Jurkat, Clone E6-1 (cell line): Measurements from ENCODE around the gene SLCO2A1.

Experiments
- DNase-seq: peaks from one replicate; pipeline ENCODE4 v3.0.0-alpha.2; 2011; ENCODE audit warnings: low read depth, low spot score
- H3K4me3 ChIP-seq: 2 replicates; pipeline ENCODE4 v1.5.1; 2011; ENCODE audit warnings: mild to moderate bottlenecking, low read length, control low read depth, moderate library complexity

SLCO2A1 gene

DNA sequence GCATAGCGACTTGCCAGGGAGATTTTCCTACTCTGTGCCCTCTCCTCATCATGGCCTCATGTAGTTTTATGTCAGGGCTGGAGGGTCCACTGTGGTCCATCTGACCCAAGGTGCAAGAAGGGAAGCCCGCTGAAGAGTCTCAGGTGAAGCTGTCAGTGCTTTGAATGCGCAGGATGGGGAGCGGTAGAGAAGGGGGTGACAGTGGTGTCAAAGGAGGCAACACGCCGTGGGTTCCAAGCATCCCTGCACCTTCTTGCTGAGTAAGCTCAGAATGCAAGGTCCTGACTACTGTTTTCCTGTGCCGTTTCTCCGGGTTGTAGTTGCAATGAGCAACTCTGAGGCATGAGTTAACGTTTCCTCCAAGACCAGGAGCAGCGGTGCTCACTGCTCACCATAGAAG, 89.2 kb downstream of the SLCO2A1 start:
- no peak overlapping the region for H3K4me3 ChIP-seq
- DNase-seq: no peak

DNA sequence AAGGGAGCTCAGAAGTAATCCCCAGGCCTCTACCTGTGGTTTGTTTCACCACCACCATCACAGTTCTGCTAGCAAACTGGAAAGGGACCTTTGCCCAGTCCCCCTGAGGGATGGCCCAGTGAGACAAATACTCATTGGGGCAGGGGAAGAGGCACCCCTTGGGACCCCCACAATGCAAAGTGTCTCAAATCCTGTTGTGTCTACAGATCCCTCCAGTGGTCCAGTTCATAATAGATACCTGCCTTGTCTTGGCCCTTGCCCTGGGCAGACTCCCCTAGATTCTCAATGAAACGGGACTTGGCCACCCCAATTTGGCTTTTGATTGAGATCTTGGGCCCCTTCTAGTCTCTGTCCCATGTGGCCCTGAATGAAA, 90.3 kb downstream of the SLCO2A1 start:
- DNase-seq: no peak
- no peak overlapping the region for H3K4me3 ChIP-seq

DNA sequence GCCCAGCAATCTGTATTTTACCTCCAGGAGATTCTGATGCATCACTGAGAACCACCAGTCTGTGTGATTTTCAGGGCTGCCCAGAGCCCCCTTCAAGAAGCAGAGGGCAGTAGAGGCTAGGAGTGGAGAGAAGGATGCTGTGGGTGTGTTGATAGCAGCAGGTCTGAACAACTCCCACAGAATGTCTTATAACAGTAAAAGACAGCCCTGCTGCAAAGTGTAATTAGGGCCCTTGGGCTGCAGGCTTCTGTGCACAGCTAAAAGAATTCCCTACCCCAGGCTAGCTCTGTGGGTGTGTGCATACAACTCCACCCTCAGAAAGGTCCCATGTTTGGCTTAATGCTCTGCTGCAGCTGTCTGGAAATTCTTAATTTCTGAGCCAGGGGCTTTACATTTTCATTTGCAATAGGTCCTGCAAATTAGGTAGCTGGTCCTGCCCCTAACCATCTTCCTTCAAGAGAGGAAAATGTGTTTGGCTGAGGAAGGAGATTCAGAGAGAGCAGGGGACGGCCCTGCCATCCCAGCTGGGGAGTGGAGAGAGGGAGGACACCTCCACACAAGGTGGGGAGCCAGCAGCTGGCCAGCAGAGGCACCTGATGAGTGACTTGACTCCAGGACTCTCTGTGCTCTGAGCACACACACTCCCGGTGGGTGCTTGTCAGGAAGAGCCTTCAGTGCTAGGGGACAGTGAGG, 90.8 kb downstream of the SLCO2A1 start:
- H3K4me3 ChIP-seq: no peak overlapping the region
- DNase-seq: no peak

DNA sequence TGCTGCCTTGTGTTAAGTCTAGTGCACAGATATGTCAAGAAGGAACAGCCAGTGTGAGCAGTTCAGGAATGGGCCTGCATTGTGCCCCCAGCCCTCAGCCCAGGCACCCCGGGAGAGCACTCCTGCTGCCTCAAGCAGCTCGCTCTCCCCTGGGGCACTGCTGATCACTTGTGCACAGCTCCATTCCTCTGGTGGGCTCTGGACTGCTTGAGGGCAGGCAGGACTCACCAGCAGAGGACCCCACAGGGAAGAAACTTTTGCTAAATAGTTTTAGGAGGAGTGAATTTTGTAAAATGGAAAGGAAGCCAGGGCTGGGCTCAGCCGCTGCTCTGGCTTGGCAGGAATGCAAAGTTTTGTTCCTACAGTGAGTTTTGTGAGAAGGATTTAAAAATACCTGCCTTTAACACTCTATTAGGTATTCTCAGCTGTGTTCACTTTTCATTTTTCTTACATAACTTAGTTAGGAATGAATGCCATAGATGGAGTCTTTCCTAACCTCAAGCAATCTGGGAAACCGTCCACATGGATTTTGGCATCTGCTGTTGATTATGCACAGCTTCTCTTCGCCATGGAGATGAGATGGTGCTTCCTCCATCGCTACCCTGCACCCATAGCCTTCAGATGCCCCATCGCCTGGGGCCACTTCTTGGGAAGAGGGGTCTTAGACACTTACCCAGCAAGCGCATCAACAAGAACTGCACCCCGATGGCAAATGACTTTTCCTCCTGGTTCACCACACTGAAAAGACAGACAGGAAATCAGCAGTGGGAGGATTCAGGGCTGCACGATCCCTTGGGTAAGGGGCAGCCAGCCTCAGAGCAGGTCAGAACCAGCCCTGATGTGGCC, 91.7 kb downstream of the SLCO2A1 start:
- no peak overlapping the region for H3K4me3 ChIP-seq
- DNase-seq: no peak

DNA sequence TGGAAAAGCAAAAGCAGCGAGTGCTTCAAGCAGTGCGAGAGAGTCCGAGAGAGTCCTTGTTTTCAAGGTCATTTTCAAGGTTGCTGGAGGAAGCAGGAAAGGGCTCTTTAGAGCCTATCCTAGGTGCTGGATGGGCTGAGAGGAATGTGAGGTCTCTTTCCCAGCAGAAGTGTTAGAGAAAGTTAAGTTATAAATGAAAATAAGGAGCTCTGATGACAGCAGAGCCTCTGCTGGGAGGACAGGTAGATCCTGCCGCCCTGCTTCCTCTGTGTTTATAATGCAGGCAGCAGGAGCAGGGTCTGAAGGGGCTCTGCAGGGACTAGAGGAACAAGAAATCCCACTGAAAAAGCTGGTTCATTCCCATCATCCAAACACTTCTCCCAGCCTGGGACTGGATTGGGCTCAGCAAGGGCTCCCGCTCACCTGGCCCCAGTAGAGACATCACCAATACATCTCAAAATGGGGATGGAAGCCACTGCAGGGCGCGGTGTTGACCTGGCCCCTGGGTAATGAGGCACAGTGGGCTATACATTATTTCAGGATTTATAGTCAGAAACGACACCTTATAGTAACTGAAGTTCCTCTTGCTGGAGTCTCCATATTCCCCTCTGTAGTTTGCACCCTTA, 92.6 kb downstream of the SLCO2A1 start:
- DNase-seq: no peak
- H3K4me3 ChIP-seq: no peak overlapping the region

DNA sequence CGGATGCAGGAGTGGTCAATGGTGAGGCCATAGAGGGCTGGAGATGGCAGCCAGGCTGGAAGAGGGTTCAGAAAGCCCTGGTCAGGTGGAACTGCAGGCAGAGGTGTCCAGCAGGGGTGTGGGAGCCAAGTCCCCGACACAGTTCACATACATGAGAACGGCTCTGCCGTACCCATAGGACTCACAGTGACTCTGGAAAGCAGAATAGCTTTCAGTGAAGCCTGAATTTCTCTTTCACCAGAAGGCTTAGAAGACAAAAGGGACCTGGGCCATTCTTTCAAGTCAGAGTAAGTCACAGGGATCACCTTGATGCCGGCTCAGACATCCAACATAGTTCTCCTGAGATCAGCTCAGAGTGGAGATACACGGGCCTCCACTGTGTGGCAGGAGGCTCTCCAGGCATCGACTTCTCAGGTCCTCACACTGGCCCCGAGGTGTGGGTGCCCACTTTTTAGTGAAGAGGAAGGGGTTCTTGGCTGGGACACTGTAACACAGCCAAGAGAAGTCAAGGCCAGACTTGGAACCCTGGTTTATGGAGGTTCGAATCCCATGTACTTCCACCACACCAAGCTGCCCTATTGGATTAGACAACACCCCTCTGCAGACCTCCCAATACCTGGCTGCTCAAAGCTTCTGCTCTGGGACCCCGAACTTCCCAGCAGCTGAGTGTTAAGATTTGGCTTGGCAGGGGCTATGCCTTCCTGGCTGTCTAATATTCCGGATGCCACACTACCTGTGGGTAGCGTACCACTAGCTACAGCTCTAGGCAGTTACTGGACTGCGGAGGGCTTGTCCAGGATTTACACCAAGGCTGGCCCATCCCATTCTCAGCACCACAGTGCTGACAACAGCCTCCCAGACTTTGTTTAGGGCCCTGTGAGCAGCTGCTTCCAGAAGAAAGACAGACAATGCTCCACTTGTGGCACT, 93.6 kb downstream of the SLCO2A1 start:
- no peak overlapping the region for H3K4me3 ChIP-seq
- no peak for DNase-seq

DNA sequence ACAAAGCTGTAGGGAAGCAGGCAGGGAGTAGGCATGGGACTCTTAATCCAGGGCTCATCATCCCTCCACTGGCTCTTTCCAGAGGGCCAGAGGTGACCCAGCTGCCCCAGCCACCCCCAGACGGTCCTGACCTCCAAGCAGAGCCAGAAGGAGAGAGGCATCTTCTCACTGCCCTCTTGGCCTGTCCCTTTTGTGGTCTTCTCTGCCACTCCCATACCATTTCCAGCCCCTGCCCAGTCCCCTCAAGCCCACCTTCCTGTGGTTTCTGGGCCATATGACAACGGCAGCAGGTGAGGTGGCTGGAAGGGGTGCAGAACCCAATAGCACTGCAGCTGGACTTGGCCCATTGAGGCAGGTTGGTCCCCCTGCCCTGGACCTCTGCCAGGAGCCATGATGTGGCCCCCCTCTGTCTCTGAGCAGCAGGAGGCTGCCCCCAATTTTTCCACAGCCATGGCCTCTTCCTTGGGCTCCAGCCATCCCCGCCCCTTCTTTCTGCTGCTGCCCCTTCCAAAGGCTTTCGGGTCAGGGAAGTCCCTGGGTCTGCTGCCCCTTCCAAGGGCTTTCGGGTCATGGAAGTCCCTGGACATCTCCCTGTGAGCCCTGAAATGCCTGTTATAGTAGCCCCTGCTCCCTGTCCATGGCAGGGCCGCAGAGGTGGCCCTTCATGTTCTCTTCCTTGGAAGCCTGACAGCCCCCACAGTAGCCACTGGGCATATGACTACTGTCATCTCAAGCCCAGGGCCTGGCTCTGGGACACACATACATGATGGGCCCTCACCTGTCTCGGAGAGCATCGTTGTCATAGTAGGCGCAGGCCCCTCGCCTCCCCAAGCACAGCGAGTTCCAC, 94.5 kb downstream of the SLCO2A1 start:
- no peak for DNase-seq
- no peak overlapping the region for H3K4me3 ChIP-seq

DNA sequence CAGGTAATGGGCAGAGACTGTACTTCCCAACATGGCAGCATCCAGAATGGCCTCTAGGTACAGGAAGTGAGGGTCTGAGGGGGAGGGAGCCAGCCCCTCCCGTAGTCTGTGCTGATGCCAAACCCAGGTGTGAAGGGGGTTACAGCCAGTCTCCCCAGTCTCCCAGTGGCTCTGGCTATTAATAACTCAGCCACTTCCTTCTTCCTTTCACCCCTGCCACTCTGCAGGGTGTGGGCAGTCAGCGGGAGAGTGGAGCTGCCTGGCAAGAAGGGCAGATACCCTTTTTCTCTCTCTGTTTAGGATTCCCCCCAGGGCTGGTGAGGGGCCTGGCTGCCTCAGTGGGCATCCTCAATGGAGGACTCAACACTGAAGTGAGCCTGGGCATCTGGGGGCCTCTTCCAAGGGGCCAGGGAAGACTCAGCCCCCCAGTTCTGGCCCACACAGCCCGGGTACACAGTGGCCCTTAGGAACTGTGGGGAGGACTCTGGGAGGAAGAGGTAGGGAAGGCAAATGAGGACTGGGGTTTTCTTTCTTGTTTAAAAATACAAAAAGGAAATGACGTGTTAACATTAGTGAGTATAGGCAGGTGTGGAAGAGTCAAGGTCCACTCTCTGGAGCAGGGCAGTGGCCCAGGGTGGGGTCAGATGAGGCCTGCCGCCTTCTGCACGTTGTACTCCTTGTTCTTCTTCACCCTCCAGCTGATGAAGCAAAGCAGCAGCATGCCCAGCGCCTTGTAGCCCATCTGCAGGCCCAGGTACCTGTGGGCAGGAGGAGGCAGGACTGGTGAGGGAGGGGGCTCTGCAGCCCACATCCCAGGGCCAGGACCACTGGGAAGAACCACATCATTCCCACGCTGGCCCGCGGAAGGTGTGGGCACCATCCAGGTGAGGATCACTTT, 95.4 kb downstream of the SLCO2A1 start:
- no peak for DNase-seq
- no peak overlapping the region for H3K4me3 ChIP-seq

DNA sequence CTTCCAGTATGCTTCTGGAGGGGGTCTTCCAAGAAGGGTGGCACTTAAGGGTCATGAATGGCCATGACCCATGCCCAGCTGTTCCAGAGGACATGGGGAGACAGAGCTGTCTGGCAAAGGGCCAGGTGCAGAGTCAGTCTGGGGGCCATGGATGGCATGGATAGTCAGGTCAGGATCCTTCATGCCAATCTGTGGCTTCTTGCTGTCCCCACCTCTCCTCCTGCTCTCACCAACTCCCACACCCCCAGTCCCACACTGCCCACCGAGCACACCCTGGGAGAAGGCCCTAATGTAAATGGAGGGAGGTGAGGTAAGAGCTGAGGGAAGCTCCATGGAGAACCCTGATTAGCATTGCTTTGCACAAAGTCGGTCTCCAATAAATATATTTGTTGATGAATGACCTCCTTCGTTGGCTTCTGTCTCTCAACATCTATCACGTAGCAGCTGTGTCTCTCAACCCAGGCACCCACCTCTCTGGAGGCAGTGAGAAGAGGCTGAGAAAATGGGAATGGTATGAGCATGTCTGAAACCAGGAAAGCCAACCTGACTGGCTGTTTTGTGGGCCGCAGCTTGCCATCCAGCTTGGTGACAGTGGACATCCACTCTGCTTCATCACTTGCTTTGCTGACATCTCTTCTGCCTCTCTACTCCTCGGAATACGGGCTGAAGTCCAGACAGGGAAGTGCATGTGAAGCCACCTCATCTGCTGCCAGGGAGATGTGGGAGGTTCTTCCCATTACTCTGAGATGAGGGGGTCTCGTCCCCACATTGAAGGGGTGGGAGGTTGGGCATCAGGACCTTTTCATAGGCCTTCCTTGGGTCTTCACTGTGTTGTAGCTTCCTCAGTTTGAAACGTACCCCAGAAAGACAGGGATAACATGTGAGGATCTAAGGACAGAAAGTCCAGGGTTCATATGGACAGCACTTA, 96.4 kb downstream of the SLCO2A1 start:
- DNase-seq: no peak

DNA sequence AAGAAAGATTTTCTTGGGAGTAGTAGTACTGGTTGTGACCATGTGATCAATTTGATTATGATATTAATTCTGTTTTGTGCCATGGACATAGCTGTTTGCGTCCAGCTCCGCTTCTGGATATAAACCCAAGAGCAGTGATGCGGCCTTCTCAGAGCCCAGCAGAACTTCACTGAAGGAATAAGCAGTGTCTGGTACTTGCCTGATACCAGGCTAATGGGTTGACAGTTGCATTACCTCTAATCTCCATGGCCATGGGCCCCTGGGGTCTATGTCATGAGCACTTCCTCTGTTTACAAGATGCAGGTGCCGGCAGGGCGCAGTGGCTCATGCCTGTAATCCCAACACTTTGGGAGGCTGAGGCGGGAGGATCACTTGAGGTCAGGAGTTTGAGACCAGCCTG, 97.7 kb downstream of the SLCO2A1 start:
- no peak overlapping the region for H3K4me3 ChIP-seq
- no peak for DNase-seq

More for the DNA sequence above, 96.4 kb downstream of the SLCO2A1 start:
- H3K4me3 ChIP-seq: no peak overlapping the region

DNA sequence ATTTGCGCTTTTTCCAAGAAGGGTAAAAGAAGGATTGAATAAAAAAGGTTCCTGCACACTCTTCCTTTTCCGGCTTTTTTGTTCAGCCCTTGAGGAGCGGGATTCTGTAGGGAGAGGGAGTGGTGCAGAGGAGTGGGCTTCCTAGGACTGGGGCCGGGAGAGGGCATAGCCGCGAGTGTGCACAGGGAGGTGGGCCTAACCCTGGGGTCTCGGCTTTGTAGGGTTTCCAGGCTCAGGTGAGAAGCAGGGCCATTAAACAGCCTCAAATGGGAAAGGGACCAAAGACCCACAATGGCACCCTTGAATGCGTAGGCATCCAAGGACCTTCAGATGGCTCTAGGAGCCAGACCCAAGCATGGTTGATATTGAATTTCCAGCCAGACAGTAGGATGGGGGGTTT, 98.6 kb downstream of the SLCO2A1 start:
- H3K4me3 ChIP-seq: no peak overlapping the region
- no peak for DNase-seq

DNA sequence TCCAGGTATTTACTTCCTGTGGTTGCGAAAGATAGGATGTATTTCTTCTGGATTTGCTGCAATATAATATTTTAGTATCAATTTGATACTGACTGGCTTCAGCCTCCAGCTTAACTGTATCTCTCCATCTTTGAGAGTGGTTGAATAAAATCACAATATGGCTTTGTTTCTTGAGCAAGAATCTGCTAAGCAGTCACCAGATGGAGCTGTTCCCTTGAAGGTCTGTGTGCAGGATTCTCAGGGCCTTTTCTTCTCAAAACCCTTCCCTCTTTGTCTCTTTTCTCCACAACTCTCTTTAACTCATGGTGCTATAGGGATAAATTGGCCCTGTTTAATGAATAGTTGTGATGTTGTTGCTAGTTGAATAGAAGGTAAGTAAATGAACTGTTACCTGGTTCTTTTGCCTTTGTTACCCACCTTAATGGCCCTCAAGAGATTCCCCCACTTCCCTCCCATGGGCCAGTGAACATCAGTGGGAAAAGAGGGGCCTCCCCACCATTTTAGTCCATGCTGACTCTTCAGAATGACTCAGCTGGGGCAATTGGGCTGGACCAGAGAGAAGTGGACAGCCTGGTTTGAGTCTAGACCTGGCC, 99.3 kb downstream of the SLCO2A1 start:
- no peak overlapping the region for H3K4me3 ChIP-seq
- DNase-seq: peak; percentile 67

DNA sequence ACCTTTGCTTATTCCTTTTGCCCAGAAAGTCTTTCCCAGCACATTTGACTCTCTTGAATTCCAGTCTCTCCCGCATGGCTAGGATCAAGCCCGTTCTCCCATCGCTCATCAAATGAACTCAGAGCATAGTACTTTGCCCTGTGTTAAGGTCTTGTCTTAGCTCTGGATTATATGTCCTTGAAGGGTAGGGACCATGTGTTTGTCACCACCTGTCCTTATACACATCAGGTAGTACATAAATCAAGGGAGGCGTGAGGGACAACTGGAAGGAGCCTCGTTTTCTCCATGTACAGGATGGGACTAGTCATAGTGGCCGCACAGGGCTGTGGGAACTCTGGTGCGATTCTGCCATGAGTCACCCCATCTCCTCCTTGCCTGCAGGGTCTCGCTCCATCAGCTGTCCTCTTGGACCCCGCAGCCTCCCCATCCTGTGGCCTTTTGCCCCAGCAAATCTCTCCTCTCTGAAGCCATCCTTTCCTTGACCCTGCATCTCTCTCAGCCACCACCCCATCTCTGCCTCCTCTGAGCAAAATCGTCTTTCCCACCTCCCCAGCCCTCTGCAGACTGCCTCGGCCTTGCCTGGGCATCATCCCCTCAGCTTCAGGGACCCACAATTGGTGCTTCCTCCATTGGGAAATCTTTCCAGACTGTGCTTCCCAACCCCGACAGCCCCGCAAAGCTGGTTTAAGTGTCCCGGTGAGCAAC, 100.7 kb downstream of the SLCO2A1 start:
- DNase-seq: no peak
- no peak overlapping the region for H3K4me3 ChIP-seq

DNA sequence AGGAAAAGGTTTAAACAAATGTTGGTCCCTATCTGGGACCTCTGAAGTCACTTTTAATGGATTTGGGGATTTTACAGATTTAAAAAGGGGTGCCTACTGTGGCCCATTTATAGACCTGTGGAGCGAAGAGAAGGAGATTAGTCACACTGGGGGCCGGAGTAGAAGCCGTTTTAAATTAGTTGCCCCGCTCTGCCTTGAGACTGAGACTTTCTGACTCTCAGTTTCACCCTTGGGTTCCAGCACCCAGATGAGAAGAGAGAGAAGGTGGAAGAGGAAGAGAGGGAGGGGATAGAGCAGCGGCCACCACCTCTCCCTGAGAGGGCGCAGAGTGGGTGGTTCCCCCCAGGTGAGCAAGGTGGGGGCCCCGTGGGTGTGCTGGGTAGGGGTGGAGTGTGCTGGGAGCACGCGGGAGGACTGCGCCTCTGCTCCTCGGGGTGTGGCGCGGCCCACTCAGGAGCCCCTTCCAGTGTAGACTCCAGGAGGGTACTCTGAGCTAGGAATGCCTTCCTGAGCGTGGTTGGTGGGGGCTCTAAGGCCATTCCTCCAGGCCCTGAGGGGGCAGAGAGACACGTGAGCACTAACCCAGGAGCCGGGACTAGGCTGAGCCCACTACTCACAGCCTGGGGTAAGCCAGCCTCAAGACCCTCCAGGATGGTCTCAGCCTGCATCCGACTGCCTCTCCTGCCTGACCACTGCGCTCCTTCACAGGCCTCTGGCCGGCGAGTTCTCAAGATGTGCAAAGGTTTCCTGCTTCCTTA, 101.4 kb downstream of the SLCO2A1 start:
- no peak overlapping the region for H3K4me3 ChIP-seq
- DNase-seq: no peak

DNA sequence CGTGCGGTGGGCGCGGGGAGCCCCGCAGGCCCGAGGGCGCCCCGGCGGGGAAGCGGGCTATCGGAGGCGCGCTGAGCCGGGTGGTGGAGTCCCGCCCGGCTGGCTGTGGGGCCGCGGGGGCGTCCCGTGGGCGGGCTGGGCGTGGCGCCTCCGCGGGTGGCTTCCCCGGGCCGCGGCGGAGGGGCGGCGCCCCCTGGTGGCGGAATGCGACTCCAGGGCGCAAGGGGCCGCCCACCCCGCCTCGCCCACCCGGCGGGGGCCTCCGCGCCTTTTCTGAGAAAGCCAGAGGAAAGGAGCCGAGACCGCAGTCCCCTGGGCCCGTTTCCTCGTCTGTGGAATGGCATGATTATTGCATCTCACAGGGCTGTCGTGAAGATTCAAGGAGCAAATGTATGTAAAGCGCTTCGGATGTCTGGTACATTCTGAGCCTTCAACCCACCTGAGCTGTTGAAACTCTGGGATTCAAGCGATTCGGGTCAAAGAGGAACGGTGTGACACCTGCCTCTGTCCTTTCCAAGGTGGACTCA, 102.1 kb downstream of the SLCO2A1 start:
- no peak for DNase-seq
- no peak overlapping the region for H3K4me3 ChIP-seq
